ENCODE measurements around the gene RUBCN.
"Not testable (repeated sequence)": the region's sequence is repeated elsewhere in the genome, so short reads cannot be mapped to it uniquely, and the experiment has no call there.

The RUBCN gene

GRCh38 chr3:197656129-197656528, 80.6 kb downstream of the RUBCN start:
- DNase-seq = not testable (repeated sequence)

GRCh38 chr3:197654998-197655330, 81.7 kb downstream of the RUBCN start:
- not testable (repeated sequence) for DNase-seq

- DNase-seq = not testable (repeated sequence)
Measured at GRCh38 chr3:197654090-197654997, 82.4 kb downstream of the RUBCN start.

DNA sequence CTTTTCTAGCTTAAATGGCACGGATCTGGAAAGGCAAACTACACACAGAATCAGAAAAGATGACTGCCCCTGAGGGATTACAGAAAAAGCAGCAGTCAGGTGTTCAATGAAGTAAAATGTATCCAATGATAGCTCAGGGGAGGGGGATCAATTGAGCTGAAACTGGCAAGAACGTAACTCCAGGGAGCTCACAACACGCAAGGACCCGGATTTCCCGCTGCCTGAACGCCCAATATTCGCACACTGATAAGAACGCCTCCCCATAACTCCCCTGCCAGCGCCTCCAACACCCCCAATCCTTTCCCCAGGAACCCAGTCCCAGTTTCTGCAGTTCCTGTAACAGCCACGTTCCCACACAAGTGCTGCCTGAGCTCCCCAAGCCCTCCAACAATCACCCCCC, 83.8 kb downstream of the RUBCN start:
- not testable (repeated sequence) for DNase-seq

GRCh38 chr3:197647649-197648048, 89.1 kb downstream of the RUBCN start:
- DNase-seq = not testable (repeated sequence)

GRCh38 chr3:197647191-197647590, 89.5 kb downstream of the RUBCN start:
- DNase-seq = not testable (repeated sequence)

DNA sequence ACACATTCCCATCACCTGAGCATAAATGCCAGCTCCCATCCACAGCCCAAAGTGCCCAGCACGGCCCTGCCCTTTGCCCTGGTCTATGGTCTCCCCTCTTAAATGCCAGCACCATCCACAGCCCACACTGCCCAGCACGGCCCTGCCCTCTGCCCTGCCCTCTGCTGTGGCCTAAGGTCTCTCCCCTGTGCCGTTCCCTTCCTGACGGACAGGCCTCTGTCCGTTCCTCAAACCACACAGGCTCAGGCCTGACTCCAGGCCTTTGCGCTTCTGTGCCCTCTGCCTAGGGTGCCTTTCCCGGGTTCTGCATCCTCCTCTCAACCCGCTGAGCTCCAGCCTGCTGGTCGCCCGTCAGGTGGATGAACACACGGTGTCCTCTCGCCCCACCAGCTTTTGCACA, 90.4 kb downstream of the RUBCN start:
- DNase-seq = not testable (repeated sequence)

GRCh38 chr3:197637556-197637955, 99.1 kb downstream of the RUBCN start:
- not testable (repeated sequence) for DNase-seq

DNA sequence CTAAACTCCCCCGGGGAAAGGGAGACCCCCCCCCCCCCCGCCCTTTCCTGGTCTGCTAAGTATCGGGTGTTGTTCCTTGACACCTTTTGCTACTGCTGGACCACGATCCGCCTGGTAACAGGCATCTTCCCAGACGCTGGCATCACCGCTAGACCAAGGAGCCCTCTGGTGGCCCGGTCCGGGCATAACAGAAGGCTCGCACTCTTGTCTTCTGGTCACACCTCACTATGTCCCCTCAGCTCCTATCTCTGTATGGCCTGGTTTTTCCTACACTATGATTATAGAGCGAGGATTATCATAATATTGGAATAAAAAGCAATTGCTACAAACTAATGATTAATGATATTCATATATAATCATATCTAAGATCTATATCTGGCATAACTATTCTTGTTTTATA, 104.7 kb downstream of the RUBCN start:
- DNase-seq = not testable (repeated sequence)

- not testable (repeated sequence) for DNase-seq
Measured at GRCh38 chr3:197630766-197631165, 105.9 kb downstream of the RUBCN start.

- not testable (repeated sequence) for DNase-seq
Measured at GRCh38 chr3:197629286-197629685, 107.4 kb downstream of the RUBCN start.

DNA sequence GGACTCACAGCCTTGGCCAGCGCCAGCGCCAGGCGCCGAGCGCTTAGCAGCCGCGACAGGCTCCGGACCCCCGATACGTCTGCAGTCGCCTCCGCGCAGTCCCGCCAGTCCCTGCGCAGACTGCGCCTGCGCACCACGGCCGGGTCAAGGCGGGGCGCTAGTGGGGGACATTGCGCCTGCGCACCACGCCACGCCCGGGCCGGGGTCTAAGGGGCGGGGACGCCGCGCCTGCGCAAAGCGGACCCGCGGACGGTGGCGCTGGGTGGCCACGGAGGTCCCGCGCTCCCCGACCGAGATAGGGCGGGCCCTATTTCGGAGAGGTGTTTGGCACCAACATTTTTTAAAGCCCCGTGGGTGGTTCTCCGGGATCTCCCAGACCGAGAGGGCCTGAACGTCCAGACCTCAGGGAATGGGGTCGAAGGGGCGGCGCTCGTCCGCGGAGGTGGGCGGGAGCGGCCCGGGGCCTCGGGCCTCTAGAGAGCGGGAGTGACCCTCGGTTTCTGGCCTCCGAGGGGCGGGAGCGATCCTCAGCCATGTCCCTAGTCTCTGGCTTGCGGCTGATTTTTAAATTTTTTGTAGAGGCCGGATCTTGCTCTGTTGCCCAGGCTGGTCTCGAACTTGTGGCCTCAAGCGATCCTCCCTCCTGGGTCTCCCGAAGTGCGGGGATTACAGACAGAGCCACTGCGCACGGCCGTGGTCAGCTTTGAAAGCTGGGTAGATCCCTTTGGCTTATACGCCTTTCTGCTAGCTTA, 108.8 kb downstream of the RUBCN start:
- not testable (repeated sequence) for DNase-seq

DNA sequence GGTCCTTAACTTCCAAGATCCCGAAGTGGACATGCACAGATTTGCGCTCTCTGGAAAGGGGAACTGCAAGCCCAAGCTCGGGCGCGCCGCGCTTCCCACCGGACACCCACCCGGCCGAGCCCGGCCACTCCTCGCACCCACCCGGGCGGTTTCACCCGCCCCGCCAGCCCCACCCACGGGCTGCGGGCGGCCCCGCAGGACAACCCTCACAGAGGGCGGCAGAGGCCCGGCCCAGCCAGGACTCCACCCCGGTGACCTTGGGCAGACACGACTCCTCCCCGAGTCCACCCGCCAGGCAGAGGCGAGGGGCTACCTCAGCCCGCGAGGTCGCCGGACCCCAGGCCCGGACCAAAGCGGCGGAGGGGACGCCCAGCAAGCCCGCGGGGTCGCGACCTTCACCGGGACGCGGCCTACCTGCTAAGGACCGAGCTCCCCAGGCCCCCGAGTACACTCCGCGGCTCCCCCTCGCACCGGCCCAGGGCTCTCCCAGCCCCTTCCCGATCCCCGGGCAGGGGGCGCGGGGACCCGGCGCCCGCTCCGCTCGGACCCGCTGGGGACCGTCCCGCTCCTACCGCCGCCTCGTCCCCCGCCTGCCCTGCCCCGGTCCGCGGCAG, 109.4 kb downstream of the RUBCN start:
- DNase-seq = not testable (repeated sequence)

- not testable (repeated sequence) for DNase-seq
Measured at GRCh38 chr3:197626404-197627157, 110.1 kb downstream of the RUBCN start.

- DNase-seq = not testable (repeated sequence)
Measured at GRCh38 chr3:197621478-197621877, 115.2 kb downstream of the RUBCN start.

All from NCI-H1930 (cell line).